BJ (cell line): ENCODE data around the gene PRKG2. TPM values are rescaled to one million over a fixed set of nuclear protein-coding genes. Genes with fewer than 3 reads are reported as not detected.

ENCODE experiments used
- CTCF ChIA-PET: fragments of 350-600 bp; formaldehyde crosslinking; extraction: SDS; loops from one replicate; lab custom pipeline; 2021; ENCODE audit warnings: antibody characterized with exemption, inconsistent platforms; lab: Yijun Ruan, JAX
- POLR2A ChIA-PET: fragments of 300-600 bp; sonication (Branson Sonifier 250); formaldehyde crosslinking; extraction: SDS; loops from one replicate; lab custom pipeline; 2021; ENCODE audit warnings: antibody characterized with exemption; lab: Charles Lee
- DNase-seq: peaks from one replicate; pipeline ENCODE4 v3.0.0-alpha.2; 2011; ENCODE audit warnings: low read depth
- H3K27me3 ChIP-seq: 2 replicates; pipeline ENCODE4 v1.6.0; 2011; ENCODE audit warnings: low read length; ENCODE audit not compliant: control insufficient read depth, insufficient read depth
- H3K36me3 ChIP-seq: 2 replicates; pipeline ENCODE4 v1.5.1; 2011; ENCODE audit warnings: low read length; ENCODE audit not compliant: control insufficient read depth, insufficient read depth
- H3K4me3 ChIP-seq: 2 replicates; pipeline ENCODE4 v1.5.1; 2011; ENCODE audit warnings: low read depth, mild to moderate bottlenecking, control low read depth, low read length
- polyA minus RNA-seq: library from RNA; depleted of rRNA, polyadenylated mRNA; stranded (reverse); fragments of >200 nt; gene quantifications from 2 replicates; pipeline ENCODE4 v1.2.3, GENCODE V29; 2011; rRNA and poly(A)+ RNA removed
- polyA plus RNA-seq: library from polyadenylated mRNA; depleted of rRNA; stranded (reverse); fragments of >200 nt; gene quantifications from 2 replicates; pipeline ENCODE4 v1.2.3, GENCODE V29; 2011; rRNA removed
- TF ChIP-seq, protein P1 (sequence below): IDR thresholded peaks from 2 replicates; pipeline ENCODE4 v1.5.1; 2011; ENCODE audit warnings: low read depth, mild to moderate bottlenecking, control low read depth, inconsistent platforms, low read length, moderate library complexity; ENCODE audit not compliant: insufficient read depth

The PRKG2 gene, protein sequence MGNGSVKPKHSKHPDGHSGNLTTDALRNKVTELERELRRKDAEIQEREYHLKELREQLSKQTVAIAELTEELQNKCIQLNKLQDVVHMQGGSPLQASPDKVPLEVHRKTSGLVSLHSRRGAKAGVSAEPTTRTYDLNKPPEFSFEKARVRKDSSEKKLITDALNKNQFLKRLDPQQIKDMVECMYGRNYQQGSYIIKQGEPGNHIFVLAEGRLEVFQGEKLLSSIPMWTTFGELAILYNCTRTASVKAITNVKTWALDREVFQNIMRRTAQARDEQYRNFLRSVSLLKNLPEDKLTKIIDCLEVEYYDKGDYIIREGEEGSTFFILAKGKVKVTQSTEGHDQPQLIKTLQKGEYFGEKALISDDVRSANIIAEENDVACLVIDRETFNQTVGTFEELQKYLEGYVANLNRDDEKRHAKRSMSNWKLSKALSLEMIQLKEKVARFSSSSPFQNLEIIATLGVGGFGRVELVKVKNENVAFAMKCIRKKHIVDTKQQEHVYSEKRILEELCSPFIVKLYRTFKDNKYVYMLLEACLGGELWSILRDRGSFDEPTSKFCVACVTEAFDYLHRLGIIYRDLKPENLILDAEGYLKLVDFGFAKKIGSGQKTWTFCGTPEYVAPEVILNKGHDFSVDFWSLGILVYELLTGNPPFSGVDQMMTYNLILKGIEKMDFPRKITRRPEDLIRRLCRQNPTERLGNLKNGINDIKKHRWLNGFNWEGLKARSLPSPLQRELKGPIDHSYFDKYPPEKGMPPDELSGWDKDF
- 0.16 and 0.47 TPM in 2 replicates for polyA plus RNA-seq
- polyA minus RNA-seq = 0.41 and 0.47 TPM in 2 replicates

DNA sequence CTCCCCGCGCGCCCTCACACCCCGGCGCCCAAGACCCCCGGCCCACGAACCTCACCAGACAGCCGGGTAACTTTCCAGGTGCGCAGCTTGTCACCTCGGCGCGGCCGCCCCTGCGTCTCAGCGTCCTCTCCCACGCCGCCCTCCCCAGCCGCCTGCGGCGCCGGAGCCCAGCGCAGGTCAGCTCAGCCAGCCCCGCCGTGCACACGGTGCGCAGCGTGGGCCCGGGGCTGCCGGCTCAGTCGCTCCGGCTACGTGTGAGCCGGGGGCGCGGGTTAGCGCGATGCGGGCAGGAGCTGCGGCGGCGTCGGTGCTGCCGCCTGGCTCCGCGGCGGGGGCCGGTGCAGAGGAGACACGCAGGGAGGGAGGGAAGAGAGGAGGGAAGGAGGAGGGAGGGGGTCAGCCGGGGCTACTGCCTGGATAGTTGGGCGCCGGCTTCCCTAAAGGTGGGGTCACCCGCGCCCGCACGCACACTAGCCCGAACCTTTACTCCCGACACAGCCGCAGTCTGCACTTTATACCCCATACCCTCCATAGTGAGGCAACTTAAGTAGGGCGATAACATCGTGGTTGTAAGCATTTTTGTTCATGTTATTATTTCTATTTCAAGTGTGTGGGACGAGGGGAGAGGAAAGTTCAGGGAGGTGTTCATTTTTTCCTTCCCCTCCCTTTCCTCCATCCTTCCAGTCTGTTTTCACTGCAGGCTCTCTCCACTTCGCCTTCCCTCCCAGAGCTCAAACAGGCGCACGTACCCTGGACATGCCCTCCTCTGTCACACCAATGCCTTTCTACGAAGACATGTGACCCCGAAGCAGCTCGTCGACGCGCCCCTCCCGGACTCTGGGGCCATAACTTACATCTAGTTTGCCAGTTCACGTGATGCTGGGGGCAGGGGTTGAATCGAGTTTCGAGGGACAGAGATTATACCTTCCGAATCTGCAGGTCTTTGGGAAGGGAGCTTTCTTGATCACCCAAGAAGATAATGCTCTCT lies at the start of gene PRKG2:
Gene PRKG2, minus strand, starts transcription at position 342 of the 988 bp plus-strand sequence. CDS start 10,175 bp downstream, outside the sequence.
- DNase-seq = no peak
- Histone ChIP-seq H3K4me3 (peak within 1 kb of the TSS; percentile 52), H3K27me3 (peaks cover 21% of the 10 kb centered on the region), H3K36me3 (no peaks in the 10 kb centered on the region)
- TF ChIP-seq, protein P1, sequence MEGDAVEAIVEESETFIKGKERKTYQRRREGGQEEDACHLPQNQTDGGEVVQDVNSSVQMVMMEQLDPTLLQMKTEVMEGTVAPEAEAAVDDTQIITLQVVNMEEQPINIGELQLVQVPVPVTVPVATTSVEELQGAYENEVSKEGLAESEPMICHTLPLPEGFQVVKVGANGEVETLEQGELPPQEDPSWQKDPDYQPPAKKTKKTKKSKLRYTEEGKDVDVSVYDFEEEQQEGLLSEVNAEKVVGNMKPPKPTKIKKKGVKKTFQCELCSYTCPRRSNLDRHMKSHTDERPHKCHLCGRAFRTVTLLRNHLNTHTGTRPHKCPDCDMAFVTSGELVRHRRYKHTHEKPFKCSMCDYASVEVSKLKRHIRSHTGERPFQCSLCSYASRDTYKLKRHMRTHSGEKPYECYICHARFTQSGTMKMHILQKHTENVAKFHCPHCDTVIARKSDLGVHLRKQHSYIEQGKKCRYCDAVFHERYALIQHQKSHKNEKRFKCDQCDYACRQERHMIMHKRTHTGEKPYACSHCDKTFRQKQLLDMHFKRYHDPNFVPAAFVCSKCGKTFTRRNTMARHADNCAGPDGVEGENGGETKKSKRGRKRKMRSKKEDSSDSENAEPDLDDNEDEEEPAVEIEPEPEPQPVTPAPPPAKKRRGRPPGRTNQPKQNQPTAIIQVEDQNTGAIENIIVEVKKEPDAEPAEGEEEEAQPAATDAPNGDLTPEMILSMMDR = no peak
- CTCF ChIA-PET = interaction anchor here (0.6 to 2.3 kb wide), 4 partner anchors 137 to 1058 kb away, joined by 3 to 10 read pairs (median 4); no protein-coding TSS in a partner anchor
- POLR2A ChIA-PET = interaction anchor here (0.6 kb wide), 1 partner anchor 100 kb away, joined by 3 read pairs; no protein-coding TSS in a partner anchor

DNA sequence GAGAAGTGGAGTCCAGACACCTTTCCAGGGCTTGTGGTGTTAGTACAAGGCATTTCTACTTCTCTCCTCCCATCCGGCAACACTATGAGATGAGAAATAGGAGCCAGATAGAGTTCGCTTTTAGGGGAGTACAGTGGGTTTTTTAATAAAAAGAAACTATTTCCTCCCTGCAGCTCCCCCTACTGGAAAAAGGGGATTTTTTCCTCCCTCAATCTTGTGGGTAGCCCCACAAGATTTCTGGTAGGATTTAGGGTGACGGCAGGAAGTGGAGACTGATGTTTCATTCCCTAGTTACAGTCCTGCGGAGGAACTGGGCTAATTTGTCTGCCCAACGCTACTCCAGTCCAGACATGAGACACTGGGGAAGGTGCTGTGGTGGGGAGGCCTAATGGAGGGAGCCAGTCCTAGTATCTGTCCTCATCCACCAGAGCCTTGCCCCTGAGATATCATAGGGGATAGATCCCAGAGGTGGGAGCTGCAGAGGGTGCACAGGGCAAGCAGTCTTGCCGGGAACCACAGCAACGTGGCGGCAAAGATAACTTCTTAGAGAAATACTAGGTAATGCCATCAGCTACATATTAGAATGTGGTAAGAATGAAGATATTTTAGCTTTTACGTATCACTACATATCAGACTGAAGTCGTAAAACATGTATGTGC lies 45.5 kb upstream of the PRKG2 start:
- DNase-seq = no peak
- Histone ChIP-seq H3K36me3 (no peaks in the 10 kb centered on the region), H3K4me3 (no peak overlapping the region), H3K27me3 (no peaks in the 10 kb centered on the region)
- TF ChIP-seq, protein P1 = peak; percentile 47
- POLR2A ChIA-PET = no interaction called here
- CTCF ChIA-PET = interaction anchor here (0.9 to 3.7 kb wide), 15 partner anchors 9 to 207 kb away, joined by 3 to 28 read pairs (median 4); no protein-coding TSS in a partner anchor

DNA sequence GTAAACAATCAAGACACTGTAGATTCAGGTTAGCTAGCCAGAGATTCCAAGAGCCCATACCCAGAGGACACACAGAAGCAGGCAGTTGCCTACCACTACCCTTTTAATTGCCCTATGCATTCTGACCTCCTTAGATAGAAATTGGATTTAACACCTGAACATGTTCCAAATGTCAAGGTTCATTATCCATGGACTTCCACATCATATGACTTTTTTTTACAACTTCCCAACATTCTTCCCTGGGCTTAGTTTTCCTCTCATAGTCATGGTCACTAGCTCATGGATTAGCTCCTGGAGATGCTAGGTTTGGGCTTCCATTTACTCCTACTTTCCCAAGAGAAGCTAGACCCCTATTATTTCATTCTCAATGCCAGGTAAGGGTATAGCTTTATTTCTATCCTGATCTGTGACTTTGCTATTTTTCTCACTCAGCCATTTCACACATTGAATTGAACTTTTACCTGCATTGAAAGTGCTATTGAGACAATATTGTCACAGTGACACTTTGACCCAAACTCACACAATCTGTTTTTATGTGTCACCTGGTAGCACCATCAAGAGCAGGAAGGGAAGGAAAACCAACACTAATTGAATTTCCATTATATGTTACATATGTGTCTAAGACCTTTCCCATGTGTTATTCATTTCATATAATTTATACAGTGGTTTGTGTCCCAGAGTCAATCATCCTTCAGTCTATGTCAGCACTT lies 44.0 kb upstream of the PRKG2 start:
- Histone ChIP-seq H3K27me3 (no peaks in the 10 kb centered on the region), H3K4me3 (no peak overlapping the region), H3K36me3 (no peaks in the 10 kb centered on the region)
- TF ChIP-seq, protein P1 = no peak
- no peak for DNase-seq
- CTCF ChIA-PET = interaction anchor here (0.7 to 3.7 kb wide), 7 partner anchors 12 to 979 kb away, joined by 3 to 28 read pairs (median 4); no protein-coding TSS in a partner anchor
- POLR2A ChIA-PET = no interaction called here

DNA sequence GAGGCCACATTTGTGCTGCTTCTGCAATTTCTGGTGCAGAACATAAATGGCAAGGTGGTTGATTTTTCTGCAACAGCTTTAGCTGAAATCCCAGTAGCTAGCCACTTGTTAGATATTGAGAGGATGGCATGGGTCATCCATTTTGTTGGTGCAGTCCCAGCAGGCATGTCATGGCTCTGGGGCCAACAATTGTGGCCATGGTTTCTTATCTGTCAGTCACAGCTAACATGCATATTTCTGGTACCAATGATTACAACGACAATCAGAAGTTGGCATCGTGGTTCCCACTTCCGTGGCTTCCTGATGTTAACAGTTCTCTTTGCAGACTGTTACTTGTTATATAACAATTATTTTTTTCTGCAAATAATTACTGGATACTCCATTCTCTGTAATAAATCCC lies 42.8 kb upstream of the PRKG2 start:
- H3K27me3 ChIP-seq = no peaks in the 10 kb centered on the region
- DNase-seq = no peak
- CTCF ChIA-PET = interaction anchor here (2.6 to 5.9 kb wide), 3 partner anchors 94 to 188 kb away, joined by 11 to 19 read pairs (median 14); no protein-coding TSS in a partner anchor
- TF ChIP-seq, protein P1 = no peak
- POLR2A ChIA-PET = no interaction called here
- H3K4me3 ChIP-seq = no peak overlapping the region
- H3K36me3 ChIP-seq = no peaks in the 10 kb centered on the region
